Nephron (organoid): ENCODE measurements around the gene ALDH4A1.
A peak's percentile ranks its signal among the peaks of the same experiment; 100 is the strongest.

ENCODE experiments used
- H3K27ac Mint-ChIP-seq, 3 experiments: 2 replicates each; pipeline ENCODE4 v1.8.0; 2020; ENCODE audit warnings: mixed read lengths in 3 of 3, mild to moderate bottlenecking in 2 of 3, moderate library complexity in 1 of 3
- H3K27me3 Mint-ChIP-seq: 2 replicates; pipeline ENCODE4 v1.8.0; 2021; ENCODE audit warnings: low read depth, mild to moderate bottlenecking, moderate library complexity, mixed read lengths
- H3K36me3 Mint-ChIP-seq: 2 replicates; pipeline ENCODE4 v1.8.0; 2020; ENCODE audit warnings: low read depth, mixed read lengths
- H3K4me1 Mint-ChIP-seq: 2 replicates; pipeline ENCODE4 v1.8.0; 2020; ENCODE audit warnings: mixed read lengths
- H3K4me3 Mint-ChIP-seq, 3 experiments: 2 replicates each; pipeline ENCODE4 v1.8.0; 2020; ENCODE audit warnings: mild to moderate bottlenecking in 3 of 3, mixed read lengths in 3 of 3, moderate library complexity in 2 of 3
- H3K9me3 Mint-ChIP-seq: 2 replicates; pipeline ENCODE4 v1.8.0; 2020; ENCODE audit warnings: mixed read lengths
- CTCF ChIP-seq, 3 experiments: fragments of 200-600 bp; sonication (generic); IDR thresholded peaks; one replicate each; pipeline ENCODE4 v1.5.0; 2021; ENCODE audit warnings: antibody characterized with exemption in 3 of 3; ENCODE audit not compliant: unreplicated experiment in 3 of 3

ALDH4A1 gene

GRCh38 chr1:18940303-18941020 lies 38.1 kb upstream of the ALDH4A1 start:
- H3K36me3 Mint-ChIP-seq: no peaks in the 10 kb centered on the region
- H3K27ac Mint-ChIP-seq: peak overlapping the region; percentile 66 to 84 (median 69)
- H3K27me3 Mint-ChIP-seq: peaks cover 4% of the 10 kb centered on the region
- peaks cover 66% of the 10 kb centered on the region for H3K4me1 Mint-ChIP-seq
- H3K9me3 Mint-ChIP-seq: no peaks in the 10 kb centered on the region
- TF ChIP-seq CTCF (IDR thresholded peaks at IDR 0.05; ENCODE audit: unreplicated experiment in 3 of 3): no peak
- H3K4me3 Mint-ChIP-seq: peak overlapping the region in 2 of 3 experiments; percentile 53 to 59

- peaks cover 4% of the 10 kb centered on the region for H3K27me3 Mint-ChIP-seq
- peak overlapping the region in 2 of 3 experiments; percentile 69 to 84 for H3K27ac Mint-ChIP-seq
- peaks cover 58% of the 10 kb centered on the region for H3K4me1 Mint-ChIP-seq
- no peak for TF ChIP-seq CTCF (IDR thresholded peaks at IDR 0.05; ENCODE audit: unreplicated experiment in 3 of 3)
- H3K9me3 Mint-ChIP-seq: no peaks in the 10 kb centered on the region
- H3K36me3 Mint-ChIP-seq: no peaks in the 10 kb centered on the region
- H3K4me3 Mint-ChIP-seq: no peak overlapping the region
Observed at GRCh38 chr1:18939398-18940302, 37.3 kb upstream of the ALDH4A1 start.

GRCh38 chr1:18938707-18939070 lies 36.3 kb upstream of the ALDH4A1 start:
- no peak overlapping the region for H3K27ac Mint-ChIP-seq
- H3K27me3 Mint-ChIP-seq: peaks cover 4% of the 10 kb centered on the region
- no peak overlapping the region for H3K4me3 Mint-ChIP-seq
- peaks cover 49% of the 10 kb centered on the region for H3K4me1 Mint-ChIP-seq
- TF ChIP-seq CTCF (IDR thresholded peaks at IDR 0.05; ENCODE audit: unreplicated experiment in 3 of 3): no peak
- H3K9me3 Mint-ChIP-seq: no peaks in the 10 kb centered on the region
- H3K36me3 Mint-ChIP-seq: no peaks in the 10 kb centered on the region

GRCh38 chr1:18938008-18938706 lies 35.8 kb upstream of the ALDH4A1 start:
- no peak for TF ChIP-seq CTCF (IDR thresholded peaks at IDR 0.05; ENCODE audit: unreplicated experiment in 3 of 3)
- H3K9me3 Mint-ChIP-seq: no peaks in the 10 kb centered on the region
- peaks cover 4% of the 10 kb centered on the region for H3K27me3 Mint-ChIP-seq
- no peaks in the 10 kb centered on the region for H3K36me3 Mint-ChIP-seq
- H3K4me1 Mint-ChIP-seq: peaks cover 44% of the 10 kb centered on the region
- H3K4me3 Mint-ChIP-seq: no peak overlapping the region
- H3K27ac Mint-ChIP-seq: peak overlapping the region in 1 of 3 experiments; percentile 72

GRCh38 chr1:18937539-18937938 lies 35.2 kb upstream of the ALDH4A1 start:
- Mint-ChIP-seq H3K4me1 (peaks cover 44% of the 10 kb centered on the region), H3K9me3 (no peaks in the 10 kb centered on the region), H3K27me3 (peaks cover 6% of the 10 kb centered on the region)

More at GRCh38 chr1:18937539-18937938, 35.2 kb upstream of the ALDH4A1 start:
- H3K36me3 Mint-ChIP-seq: no peaks in the 10 kb centered on the region
- H3K27ac Mint-ChIP-seq: peak overlapping the region in 1 of 3 experiments; percentile 20
- no peak overlapping the region for H3K4me3 Mint-ChIP-seq
- TF ChIP-seq CTCF (IDR thresholded peaks at IDR 0.05; ENCODE audit: unreplicated experiment in 3 of 3): no peak
